ENCODE measurements around the gene PDGFA. TPM values are rescaled to one million over a fixed set of nuclear protein-coding genes. Genes with fewer than 3 reads are reported as not detected.

Gene PDGFA
- total RNA-seq, 1 experiment from 2014 or later: 23.6 TPM

- Histone ChIP-seq H3K4me1 (replicated peaks; ENCODE audit: insufficient read depth) (peaks cover 52% of the 10 kb centered on the region), H3K4me2 (peak overlapping the region; percentile 84), H2AFZ (no peak overlapping the region), H3K27me3 (ENCODE audit: insufficient read depth, low read depth) (no peaks in the 10 kb centered on the region), H3K9me3 (ENCODE audit: insufficient read depth, low read depth) (no peaks in the 10 kb centered on the region), H4K20me1 (ENCODE audit: insufficient read depth) (no peaks in the 10 kb centered on the region), H3K36me3 (ENCODE audit: low read depth) (no peaks in the 10 kb centered on the region), H3K4me3 (peak overlapping the region; percentile 60), H3F3A (ENCODE audit: insufficient read depth, low read depth) (peaks cover 40% of the 10 kb centered on the region), H3K79me2 (ENCODE audit: low read depth) (no peaks in the 10 kb centered on the region), H3K27ac (peak overlapping the region; percentile 99), H3K9me2 (ENCODE audit: insufficient read depth) (no peaks in the 10 kb centered on the region)
- POLR2A ChIA-PET (ENCODE audit: unreplicated experiment): interaction anchor here (0.5 to 1.4 kb wide), 4 partner anchors 8 to 450 kb away, joined by 3 to 13 read pairs (median 6); partner anchors contain the start of gene PDGFA
- peak; percentile 89 to 98 for DNase-seq
- TF ChIP-seq CTCF (conservative IDR thresholded peaks at IDR 0.05) (no peak), EZH2 (IDR thresholded peaks at IDR 0.05; ENCODE audit: low read depth) (no peak)
- BruUV-seq (replicated peaks): no TSS peak
- intact Hi-C loops (cut with micrococcal nuclease; ENCODE audit: unreplicated experiment): loop anchor here (1.0 to 5.0 kb wide), 5 partner anchors 12 to 294 kb away; partner anchors contain the start of genes PDGFA and SUN1
- CTCF ChIA-PET: interaction anchor here (0.7 kb wide), 2 partner anchors 81 to 205 kb away, joined by 4 to 12 read pairs; no protein-coding TSS in a partner anchor
Measured at GRCh38 chr7:537911-538634, 18.4 kb upstream of the PDGFA start.

GRCh38 chr7:536231-536630 is 16.6 kb upstream of the PDGFA start:
- H3K4me1 ChIP-seq (replicated peaks; ENCODE audit: insufficient read depth): peaks cover 36% of the 10 kb centered on the region
- no peak overlapping the region for H3K4me3 ChIP-seq
- ChIA-PET POLR2A (ENCODE audit: unreplicated experiment) (no interaction called here), CTCF (no interaction called here)
- no peaks in the 10 kb centered on the region for H3K36me3 ChIP-seq (ENCODE audit: low read depth)
- H3K79me2 ChIP-seq (ENCODE audit: low read depth): no peaks in the 10 kb centered on the region
- H3K27ac ChIP-seq: no peak overlapping the region
- no peaks in the 10 kb centered on the region for H4K20me1 ChIP-seq (ENCODE audit: insufficient read depth)
- peaks cover 31% of the 10 kb centered on the region for H3F3A ChIP-seq (ENCODE audit: insufficient read depth, low read depth)
- TF ChIP-seq EZH2 (IDR thresholded peaks at IDR 0.05; ENCODE audit: low read depth) (no peak), CTCF (conservative IDR thresholded peaks at IDR 0.05) (no peak)
- H3K4me2 ChIP-seq: no peak overlapping the region
- H3K9me3 ChIP-seq (ENCODE audit: insufficient read depth, low read depth): no peaks in the 10 kb centered on the region
- no peaks in the 10 kb centered on the region for H3K27me3 ChIP-seq (ENCODE audit: insufficient read depth, low read depth)
- no TSS peak for BruUV-seq (replicated peaks)
- H3K9me2 ChIP-seq (ENCODE audit: insufficient read depth): no peaks in the 10 kb centered on the region
- no peak overlapping the region for H2AFZ ChIP-seq
- DNase-seq: no peak
- intact Hi-C loops (cut with micrococcal nuclease; ENCODE audit: unreplicated experiment): loop anchor here (5.0 kb wide), 2 partner anchors 196 to 296 kb away; partner anchors contain the start of gene SUN1

DNA sequence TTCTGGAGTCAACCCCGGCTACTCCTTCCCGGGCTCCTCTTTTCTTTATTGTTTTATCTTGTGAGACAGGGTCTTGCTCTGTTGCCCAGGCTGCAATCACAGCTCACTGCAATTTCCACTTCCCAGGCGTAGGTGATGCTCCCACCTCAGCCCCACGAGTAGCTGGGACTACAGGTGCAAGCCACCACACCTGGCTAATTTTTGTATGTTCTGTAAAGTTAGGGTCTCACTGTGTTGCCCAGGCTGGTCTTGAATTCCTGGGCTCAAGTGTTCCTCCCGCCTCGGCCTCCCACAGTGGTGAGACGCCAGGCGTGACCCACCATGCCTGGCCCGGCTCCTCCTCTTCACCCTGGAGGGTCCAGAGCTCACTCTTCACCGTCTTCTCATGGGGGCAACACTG is 15.3 kb upstream of the PDGFA start:
- Histone ChIP-seq H3K27me3 (ENCODE audit: insufficient read depth, low read depth) (no peaks in the 10 kb centered on the region), H3K9me3 (ENCODE audit: insufficient read depth, low read depth) (no peaks in the 10 kb centered on the region), H3K4me1 (replicated peaks; ENCODE audit: insufficient read depth) (peaks cover 34% of the 10 kb centered on the region), H3K4me3 (no peak overlapping the region), H2AFZ (no peak overlapping the region), H3K4me2 (no peak overlapping the region), H3K36me3 (ENCODE audit: low read depth) (no peaks in the 10 kb centered on the region), H4K20me1 (ENCODE audit: insufficient read depth) (no peaks in the 10 kb centered on the region), H3F3A (ENCODE audit: insufficient read depth, low read depth) (peaks cover 32% of the 10 kb centered on the region; the same call in 1 of the 2 replicates), H3K27ac (no peak overlapping the region), H3K79me2 (ENCODE audit: low read depth) (no peaks in the 10 kb centered on the region), H3K9me2 (ENCODE audit: insufficient read depth) (no peaks in the 10 kb centered on the region)
- ChIA-PET CTCF (no interaction called here), POLR2A (ENCODE audit: unreplicated experiment) (no interaction called here)
- intact Hi-C loops (cut with micrococcal nuclease; ENCODE audit: unreplicated experiment): loop anchor here (5.0 kb wide), 2 partner anchors 197 to 297 kb away; partner anchors contain the start of gene SUN1
- no peak for DNase-seq
- TF ChIP-seq EZH2 (IDR thresholded peaks at IDR 0.05; ENCODE audit: low read depth) (no peak), CTCF (conservative IDR thresholded peaks at IDR 0.05) (no peak)
- BruUV-seq (replicated peaks): no TSS peak
